ENCODE data around the gene RTL10.

The RTL10 gene

GRCh38 chr22:19871845-19872778, 17.4 kb upstream of the RTL10 start:
- no peak for TF ChIP-seq CTCF (IDR thresholded peaks at IDR 0.05; ENCODE audit: low read depth, low read length)
- DNase-seq: no peak

GRCh38 chr22:19871023-19871844, 16.6 kb upstream of the RTL10 start:
- Histone ChIP-seq H3K4me1 (peaks cover 7% of the 10 kb centered on the region), H3K4me3 (ENCODE audit: low read depth, low read length) (no peak overlapping the region), H3K27me3 (no peaks in the 10 kb centered on the region), H3K36me3 (no peaks in the 10 kb centered on the region), H3K9me3 (no peaks in the 10 kb centered on the region)
- no peak for TF ChIP-seq CTCF (IDR thresholded peaks at IDR 0.05; ENCODE audit: low read depth, low read length)
- peak; percentile 15 for DNase-seq

More at GRCh38 chr22:19871845-19872778, 17.4 kb upstream of the RTL10 start:
- Histone ChIP-seq H3K36me3 (no peaks in the 10 kb centered on the region), H3K4me3 (ENCODE audit: low read depth, low read length) (no peak overlapping the region), H3K9me3 (no peaks in the 10 kb centered on the region), H3K27me3 (no peaks in the 10 kb centered on the region), H3K4me1 (peaks cover 7% of the 10 kb centered on the region)

GRCh38 chr22:19870153-19871022, 15.7 kb upstream of the RTL10 start:
- no peaks in the 10 kb centered on the region for H3K27me3 ChIP-seq
- peak; percentile 41 for DNase-seq
- TF ChIP-seq CTCF (IDR thresholded peaks at IDR 0.05; ENCODE audit: low read depth, low read length): no peak
- H3K36me3 ChIP-seq: no peaks in the 10 kb centered on the region
- peaks cover 7% of the 10 kb centered on the region for H3K4me1 ChIP-seq
- no peaks in the 10 kb centered on the region for H3K9me3 ChIP-seq
- H3K4me3 ChIP-seq (ENCODE audit: low read depth, low read length): no peak overlapping the region

GRCh38 chr22:19869497-19870152, 15.0 kb upstream of the RTL10 start:
- H3K4me1 ChIP-seq: peaks cover 11% of the 10 kb centered on the region
- peak; percentile 1 for DNase-seq
- H3K27me3 ChIP-seq: no peaks in the 10 kb centered on the region
- no peak for TF ChIP-seq CTCF (IDR thresholded peaks at IDR 0.05; ENCODE audit: low read depth, low read length)
- no peaks in the 10 kb centered on the region for H3K9me3 ChIP-seq
- H3K36me3 ChIP-seq: no peaks in the 10 kb centered on the region
- H3K4me3 ChIP-seq (ENCODE audit: low read depth, low read length): no peak overlapping the region

- DNase-seq: peak; percentile 6
- TF ChIP-seq CTCF (IDR thresholded peaks at IDR 0.05; ENCODE audit: low read depth, low read length): no peak
- no peaks in the 10 kb centered on the region for H3K36me3 ChIP-seq
- no peaks in the 10 kb centered on the region for H3K9me3 ChIP-seq
- H3K4me3 ChIP-seq (ENCODE audit: low read depth, low read length): no peak overlapping the region
- H3K4me1 ChIP-seq: peaks cover 11% of the 10 kb centered on the region
- H3K27me3 ChIP-seq: no peaks in the 10 kb centered on the region
Measured at GRCh38 chr22:19868773-19869471, 14.2 kb upstream of the RTL10 start.
